GM12878 (cell line): Measurements from ENCODE around the gene ATP5MK.

Source experiments
- PAX5 ChIP-seq: IDR thresholded peaks from 2 replicates; pipeline ENCODE4 v1.6.1; 2011; ENCODE audit warnings: low read depth, low read length, borderline replicate concordance
- TF ChIP-seq, protein P1 (sequence below): fragments of 450-650 bp; IDR thresholded peaks from 2 replicates; pipeline ENCODE4 v1.6.1; 2017; ENCODE audit warnings: mild to moderate bottlenecking, moderate library complexity

DNA sequence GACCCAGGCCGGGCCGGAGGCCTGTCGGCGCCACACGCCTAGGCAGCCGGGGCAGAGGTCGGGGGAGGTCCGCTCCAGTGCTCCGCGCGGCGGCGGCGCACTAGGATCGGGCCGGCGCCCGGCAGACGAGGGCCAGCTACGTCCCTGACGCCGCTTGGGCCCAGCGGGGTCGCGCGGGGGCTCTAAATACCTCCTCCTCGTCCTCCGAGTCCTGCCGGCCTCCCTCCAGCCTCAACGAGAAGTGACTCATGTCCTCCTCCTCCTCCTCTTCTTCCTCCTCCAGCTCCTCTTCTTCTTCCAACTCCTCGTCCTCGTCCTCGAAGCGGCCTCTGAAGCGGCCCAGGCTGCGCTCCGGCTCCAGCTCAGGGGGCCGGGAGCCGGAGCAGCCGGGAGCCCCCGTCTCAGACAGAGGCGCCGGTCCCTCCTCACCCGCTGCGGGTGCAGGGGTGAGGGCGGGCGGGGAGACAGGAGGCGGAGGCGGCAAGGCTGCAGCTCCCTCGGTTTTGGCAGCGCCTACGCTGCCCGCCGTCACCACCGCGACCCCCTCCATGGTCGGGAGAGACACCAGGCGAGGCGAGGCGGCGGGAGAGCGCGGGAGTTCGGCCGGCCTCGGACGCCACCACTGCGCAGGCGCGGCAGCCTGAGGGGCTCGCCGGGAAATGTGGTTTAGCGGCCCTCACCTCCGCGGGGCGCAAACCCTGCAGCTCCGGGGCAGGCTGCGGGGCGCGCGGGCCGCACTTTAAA lies 45.6 kb downstream of the ATP5MK start, which contains the start of gene PCGF6:
- TF ChIP-seq, protein P1, sequence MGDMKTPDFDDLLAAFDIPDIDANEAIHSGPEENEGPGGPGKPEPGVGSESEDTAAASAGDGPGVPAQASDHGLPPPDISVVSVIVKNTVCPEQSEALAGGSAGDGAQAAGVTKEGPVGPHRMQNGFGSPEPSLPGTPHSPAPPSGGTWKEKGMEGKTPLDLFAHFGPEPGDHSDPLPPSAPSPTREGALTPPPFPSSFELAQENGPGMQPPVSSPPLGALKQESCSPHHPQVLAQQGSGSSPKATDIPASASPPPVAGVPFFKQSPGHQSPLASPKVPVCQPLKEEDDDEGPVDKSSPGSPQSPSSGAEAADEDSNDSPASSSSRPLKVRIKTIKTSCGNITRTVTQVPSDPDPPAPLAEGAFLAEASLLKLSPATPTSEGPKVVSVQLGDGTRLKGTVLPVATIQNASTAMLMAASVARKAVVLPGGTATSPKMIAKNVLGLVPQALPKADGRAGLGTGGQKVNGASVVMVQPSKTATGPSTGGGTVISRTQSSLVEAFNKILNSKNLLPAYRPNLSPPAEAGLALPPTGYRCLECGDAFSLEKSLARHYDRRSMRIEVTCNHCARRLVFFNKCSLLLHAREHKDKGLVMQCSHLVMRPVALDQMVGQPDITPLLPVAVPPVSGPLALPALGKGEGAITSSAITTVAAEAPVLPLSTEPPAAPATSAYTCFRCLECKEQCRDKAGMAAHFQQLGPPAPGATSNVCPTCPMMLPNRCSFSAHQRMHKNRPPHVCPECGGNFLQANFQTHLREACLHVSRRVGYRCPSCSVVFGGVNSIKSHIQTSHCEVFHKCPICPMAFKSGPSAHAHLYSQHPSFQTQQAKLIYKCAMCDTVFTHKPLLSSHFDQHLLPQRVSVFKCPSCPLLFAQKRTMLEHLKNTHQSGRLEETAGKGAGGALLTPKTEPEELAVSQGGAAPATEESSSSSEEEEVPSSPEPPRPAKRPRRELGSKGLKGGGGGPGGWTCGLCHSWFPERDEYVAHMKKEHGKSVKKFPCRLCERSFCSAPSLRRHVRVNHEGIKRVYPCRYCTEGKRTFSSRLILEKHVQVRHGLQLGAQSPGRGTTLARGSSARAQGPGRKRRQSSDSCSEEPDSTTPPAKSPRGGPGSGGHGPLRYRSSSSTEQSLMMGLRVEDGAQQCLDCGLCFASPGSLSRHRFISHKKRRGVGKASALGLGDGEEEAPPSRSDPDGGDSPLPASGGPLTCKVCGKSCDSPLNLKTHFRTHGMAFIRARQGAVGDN: peak; percentile 53; the same call in 1 of the 2 replicates
- no peak for TF ChIP-seq PAX5
